ENCODE results near the gene MTHFS.
"Not testable (repeated sequence)": the region's sequence is repeated elsewhere in the genome, so short reads cannot be mapped to it uniquely, and the experiment has no call there.

The MTHFS gene

GRCh38 chr15:79896634-79897379 lies at the start of gene MTHFS:
MTHFS (minus strand) TSS chr15:79897014; CDS start chr15:79896988, 26 bp downstream.
- DNase-seq: peak in 52 of 56 donors; percentile 23 to 84 (median 66)

GRCh38 chr15:79944622-79945021 lies 47.8 kb upstream of the MTHFS start:
- no peak for DNase-seq

GRCh38 chr15:79943820-79944219 lies 47.0 kb upstream of the MTHFS start:
- no peak for DNase-seq

- DNase-seq: no peak
Observed at GRCh38 chr15:79942741-79943481, 46.1 kb upstream of the MTHFS start.

GRCh38 chr15:79939399-79939798 lies 42.6 kb upstream of the MTHFS start:
- DNase-seq: no peak

- no peak for DNase-seq
Observed at GRCh38 chr15:79938143-79938542, 41.3 kb upstream of the MTHFS start.

GRCh38 chr15:79935556-79936201 lies 38.9 kb upstream of the MTHFS start:
- DNase-seq: not testable (repeated sequence)

GRCh38 chr15:79933231-79933630 lies 36.4 kb upstream of the MTHFS start:
- no peak for DNase-seq

GRCh38 chr15:79932447-79932846 lies 35.6 kb upstream of the MTHFS start:
- peak in 1 of 56 donors; percentile 4 for DNase-seq

GRCh38 chr15:79930516-79930915 lies 33.7 kb upstream of the MTHFS start:
- DNase-seq: no peak

GRCh38 chr15:79929412-79929811 lies 32.6 kb upstream of the MTHFS start:
- DNase-seq: no peak

- not testable (repeated sequence) for DNase-seq
Observed at GRCh38 chr15:79926116-79926515, 29.3 kb upstream of the MTHFS start.

- DNase-seq: no peak
Observed at GRCh38 chr15:79924379-79924778, 27.6 kb upstream of the MTHFS start.

GRCh38 chr15:79923515-79924169 lies 26.8 kb upstream of the MTHFS start:
- peak in 54 of 56 donors; percentile 32 to 86 (median 71) for DNase-seq

GRCh38 chr15:79923079-79923514 lies 26.3 kb upstream of the MTHFS start:
- DNase-seq: peak in 43 of 56 donors; percentile 15 to 74 (median 50)

GRCh38 chr15:79922512-79923078 lies 25.8 kb upstream of the MTHFS start:
- peak in 1 of 56 donors; percentile 35 for DNase-seq

GRCh38 chr15:79919749-79920511 lies 23.1 kb upstream of the MTHFS start:
- no peak for DNase-seq

- no peak for DNase-seq
Observed at GRCh38 chr15:79919090-79919748, 22.4 kb upstream of the MTHFS start.

GRCh38 chr15:79918278-79918677 lies 21.5 kb upstream of the MTHFS start:
- no peak for DNase-seq
